CD4-positive, alpha-beta T cell (primary cell): ENCODE results near the gene HIVEP1. TPM values are rescaled to one million over a fixed set of nuclear protein-coding genes. Genes with fewer than 3 reads are reported as not detected.

Experiments
- ATAC-seq: fragments of 200-7000 bp; cut with Tn5 transposase; one replicate; pipeline ENCODE4 v1.10.0; 2022; ENCODE audit warnings: mild to moderate bottlenecking; ENCODE audit not compliant: poor library complexity
- CTCF ChIA-PET: fragments of 350-600 bp; sonication (Branson Sonifier 250); formaldehyde crosslinking; loops from one replicate; lab custom pipeline; 2021; ENCODE audit warnings: antibody characterized with exemption, inconsistent platforms; lab: Charles Lee
- POLR2A ChIA-PET: fragments of 350-600 bp; sonication (Branson Sonifier 250); formaldehyde crosslinking; loops from one replicate; lab custom pipeline; 2021; ENCODE audit warnings: antibody characterized with exemption, inconsistent platforms; lab: Charles Lee
- DNase-seq, 14 experiments: peaks; one replicate each; pipeline ENCODE4 v3.0.0-alpha.2; 2013 to 2020; ENCODE audit warnings: mixed read lengths in 2 of 14
- H3K27ac ChIP-seq, 2 donors: one replicate each; pipeline versions ENCODE4 v1.5.1 to v1.7.0; 2013; ENCODE audit warnings: low read length in 2 of 2, low read depth in 1 of 2, mild to moderate bottlenecking in 1 of 2
- H3K27me3 ChIP-seq, 2 experiments: 1 replicate in 1 of 2; 2 replicates in 1 of 2; pipeline versions ENCODE4 v1.6.1 to v1.7.0; 2013; ENCODE audit warnings: low read length in 2 of 2, control low read depth in 1 of 2, mild to moderate bottlenecking in 1 of 2, moderate library complexity in 1 of 2; ENCODE audit not compliant: insufficient read depth in 2 of 2, control insufficient read depth in 1 of 2
- H3K36me3 ChIP-seq: one replicate; pipeline ENCODE4 v1.6.1; 2013; ENCODE audit warnings: low read length, control low read depth; ENCODE audit not compliant: insufficient read depth
- H3K4me1 ChIP-seq: one replicate; pipeline ENCODE4 v1.6.1; 2013; ENCODE audit warnings: low read length, control low read depth; ENCODE audit not compliant: insufficient read depth
- H3K4me3 ChIP-seq: one replicate; pipeline ENCODE4 v1.5.1; 2013; ENCODE audit warnings: mild to moderate bottlenecking, low read length, moderate library complexity
- H3K9me3 ChIP-seq, 2 experiments: 1 replicate in 1 of 2; 2 replicates in 1 of 2; pipeline versions ENCODE4 v1.6.1 to v1.7.0; 2013; ENCODE audit warnings: low read length in 2 of 2, mild to moderate bottlenecking in 2 of 2, control low read depth in 1 of 2, moderate library complexity in 1 of 2; ENCODE audit not compliant: control insufficient read depth in 1 of 2, insufficient read depth in 1 of 2
- H3K27ac Mint-ChIP-seq: one replicate; pipeline ENCODE4 v1.8.0; 2020; ENCODE audit warnings: mixed read lengths
- H3K27me3 Mint-ChIP-seq: one replicate; pipeline ENCODE4 v1.8.0; 2021; ENCODE audit warnings: mixed read lengths
- H3K36me3 Mint-ChIP-seq: one replicate; pipeline ENCODE4 v1.8.0; 2021; ENCODE audit warnings: low read depth, mixed read lengths
- H3K4me1 Mint-ChIP-seq: one replicate; pipeline ENCODE4 v1.8.0; 2021; ENCODE audit warnings: low read depth, mixed read lengths
- H3K4me3 Mint-ChIP-seq: one replicate; pipeline ENCODE4 v1.8.0; 2020; ENCODE audit warnings: mild to moderate bottlenecking, mixed read lengths
- H3K9me3 Mint-ChIP-seq: one replicate; pipeline ENCODE4 v1.8.0; 2020; ENCODE audit warnings: mixed read lengths
- CTCF ChIP-seq: fragments of 200-600 bp; IDR thresholded peaks from one replicate; pipeline ENCODE4 v1.8.0; 2022; ENCODE audit warnings: antibody characterized with exemption, mild to moderate bottlenecking
- intact Hi-C, 2 experiments: fragments of 100-400 bp; cut with DNase I in 1 of 2; cut with micrococcal nuclease in 1 of 2; formaldehyde crosslinking; loops; one replicate each; pipeline versions ENCODE4 v1.15.1 to v1.9.0; 2023 to 2025; cut with DNase I, micrococcal nuclease
- total RNA-seq, 174 experiments: library from RNA in 2 of 174; stranded (reverse) in 2 of 174; gene quantifications; one replicate each; pipeline ENCODE4 v1.2.3 and lab custom pipeline; 2021 to 2026

Gene HIVEP1
- total RNA-seq, 2 experiments from 2014 or later, result 76.3 to 78.8 TPM

- ATAC-seq (no peak), DNase-seq (no peak)
- Histone ChIP-seq H3K4me1 (peaks cover 3% of the 10 kb centered on the region), H3K27me3 (no peaks in the 10 kb centered on the region), H3K9me3 (no peaks in the 10 kb centered on the region), H3K27ac (no peak overlapping the region), H3K4me3 (no peak overlapping the region), H3K36me3 (no peaks in the 10 kb centered on the region)
- Mint-ChIP-seq H3K36me3 (no peaks in the 10 kb centered on the region), H3K27ac (no peak overlapping the region), H3K4me3 (no peak overlapping the region), H3K9me3 (no peaks in the 10 kb centered on the region), H3K4me1 (peaks cover 30% of the 10 kb centered on the region), H3K27me3 (no peaks in the 10 kb centered on the region)
- ChIA-PET CTCF (no interaction called here), POLR2A (no interaction called here)
- no peak for TF ChIP-seq CTCF
- intact Hi-C loops, result loop anchor here in 1 of 2 experiments (5.0 kb wide), 1 partner anchor 65 kb away; no protein-coding TSS in a partner anchor
Observed at GRCh38 chr6:11977738-11978137, 34.4 kb upstream of the HIVEP1 start.

GRCh38 chr6:11978169-11978987 is 33.7 kb upstream of the HIVEP1 start:
- intact Hi-C loops, result loop anchor here in 1 of 2 experiments (5.0 kb wide), 1 partner anchor 64 kb away; no protein-coding TSS in a partner anchor
- Mint-ChIP-seq H3K36me3 (no peaks in the 10 kb centered on the region), H3K27me3 (no peaks in the 10 kb centered on the region), H3K27ac (no peak overlapping the region), H3K4me3 (no peak overlapping the region), H3K4me1 (peaks cover 30% of the 10 kb centered on the region), H3K9me3 (no peaks in the 10 kb centered on the region)
- ChIA-PET POLR2A (no interaction called here), CTCF (no interaction called here)
- Histone ChIP-seq H3K4me1 (peaks cover 3% of the 10 kb centered on the region), H3K36me3 (no peaks in the 10 kb centered on the region), H3K27ac (no peak overlapping the region), H3K4me3 (no peak overlapping the region), H3K27me3 (no peaks in the 10 kb centered on the region), H3K9me3 (no peaks in the 10 kb centered on the region)
- ATAC-seq (no peak), DNase-seq (peak in 2 of 14 experiments; percentile 8 to 28)
- TF ChIP-seq CTCF, result no peak

- ATAC-seq, result no peak
- Histone ChIP-seq H3K27ac (no peak overlapping the region), H3K4me1 (peaks cover 3% of the 10 kb centered on the region), H3K4me3 (no peak overlapping the region), H3K9me3 (no peaks in the 10 kb centered on the region), H3K27me3 (no peaks in the 10 kb centered on the region), H3K36me3 (no peaks in the 10 kb centered on the region)
- Mint-ChIP-seq H3K9me3 (no peaks in the 10 kb centered on the region), H3K27ac (no peak overlapping the region), H3K36me3 (no peaks in the 10 kb centered on the region), H3K27me3 (no peaks in the 10 kb centered on the region), H3K4me1 (peaks cover 25% of the 10 kb centered on the region), H3K4me3 (no peak overlapping the region)
- DNase-seq, result no peak
- POLR2A ChIA-PET, result interaction anchor here (0.8 kb wide), 1 partner anchor 73 kb away, joined by 3 read pairs; no protein-coding TSS in a partner anchor
- CTCF ChIA-PET, result no interaction called here
- no peak for TF ChIP-seq CTCF
- intact Hi-C loops, result loop anchor here in 1 of 2 experiments (5.0 kb wide), 1 partner anchor 62 kb away; no protein-coding TSS in a partner anchor
Observed at GRCh38 chr6:11979866-11980265, 32.2 kb upstream of the HIVEP1 start.
